Upper lobe of left lung (tissue), 4 donors: ENCODE measurements around the gene TMEM119.

Experiments used
- CTCF ChIP-seq, 6 experiments: fragments of 450-650 bp in 4 of 6; fragments of 200-600 bp in 2 of 6; sonication (generic) in 2 of 6; IDR thresholded peaks; one replicate each; pipeline ENCODE4 v1.5.1; 2016 to 2019; ENCODE audit warnings: antibody characterized with exemption in 6 of 6
- POLR2A ChIP-seq, 4 donors: fragments of 450-650 bp; IDR thresholded peaks; one replicate each; pipeline ENCODE4 v1.5.1; 2016 to 2017; ENCODE audit warnings: antibody characterized with exemption in 4 of 4, mild to moderate bottlenecking in 2 of 4

GRCh38 chr12:108635997-108636808 lies 38.3 kb upstream of the TMEM119 start:
- TF ChIP-seq CTCF (IDR thresholded peaks at IDR 0.05), result no peak
- no peak for TF ChIP-seq POLR2A (IDR thresholded peaks at IDR 0.05)
